Measurements from ENCODE around the gene FCGBP.
"Not testable (repeated sequence)": the region's sequence is repeated elsewhere in the genome, so short reads cannot be mapped to it uniquely, and the experiment has no call there.

Gene FCGBP

GRCh38 chr19:39889872-39890754 lies 44.3 kb downstream of the FCGBP start:
- not testable (repeated sequence) for DNase-seq

DNA sequence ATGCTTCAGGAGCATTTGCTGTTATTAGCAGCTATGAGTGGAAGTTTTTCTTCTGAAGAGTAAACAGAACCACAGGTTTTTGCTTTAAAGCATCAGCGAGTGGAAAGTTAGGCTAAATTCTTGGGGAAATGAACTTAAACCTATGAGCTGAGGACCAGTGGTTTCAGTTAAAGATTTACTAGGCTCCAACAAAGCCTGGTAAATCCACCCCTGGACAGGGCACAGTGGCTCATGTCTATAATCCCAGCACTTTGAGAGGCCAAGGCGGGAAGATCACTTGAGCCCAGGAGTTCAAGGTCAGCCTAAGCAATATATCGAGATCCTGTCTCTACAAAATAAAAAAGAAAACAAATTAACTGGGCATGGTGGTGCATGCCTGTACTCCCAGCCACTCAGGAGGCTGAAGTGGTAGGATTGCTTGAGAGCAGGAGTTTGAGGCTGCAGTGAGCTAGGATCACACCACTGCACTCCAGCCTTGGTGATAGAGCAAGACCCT lies 46.9 kb downstream of the FCGBP start:
- DNase-seq: not testable (repeated sequence)

DNA sequence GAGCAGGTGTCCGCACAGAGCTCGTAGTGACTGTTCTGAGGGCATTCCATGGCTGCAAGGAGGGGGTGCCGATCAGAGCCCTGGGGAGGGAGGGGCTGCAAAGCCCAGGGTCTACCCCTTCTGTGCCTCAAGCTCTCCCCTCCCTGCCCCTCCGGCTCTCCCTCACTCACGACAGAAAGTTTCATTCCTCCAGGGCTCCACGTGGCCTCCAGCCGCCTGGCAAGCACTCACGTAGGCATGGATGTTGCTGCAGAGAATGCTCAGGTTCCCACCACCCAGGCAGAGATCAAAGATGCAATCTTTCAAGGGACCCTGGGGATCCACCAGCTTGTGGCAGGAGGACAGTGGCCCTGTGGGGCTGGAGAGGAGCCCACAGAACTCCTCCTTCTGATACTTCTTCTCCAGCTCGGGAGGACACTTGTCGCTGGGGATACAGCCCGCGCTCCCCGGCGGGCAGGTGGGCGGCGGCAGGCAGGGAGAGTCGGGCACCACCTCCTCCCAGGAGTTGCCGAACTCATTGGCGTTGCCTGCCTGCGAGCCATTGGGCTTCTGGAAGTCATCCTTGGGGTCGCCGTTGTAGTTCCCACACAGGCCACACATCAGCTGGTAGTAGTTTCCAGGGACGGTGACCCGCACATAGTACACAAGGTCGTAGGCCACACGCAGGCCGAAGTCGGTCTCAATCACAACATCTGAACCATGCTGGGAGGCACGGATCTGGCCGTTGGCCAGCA lies 48.4 kb downstream of the FCGBP start:
- DNase-seq: not testable (repeated sequence)

GRCh38 chr19:39884721-39885120 lies 49.7 kb downstream of the FCGBP start:
- not testable (repeated sequence) for DNase-seq
